ENCODE measurements around the gene ARF1. TPM values are rescaled to one million over a fixed set of nuclear protein-coding genes. Genes with fewer than 3 reads are reported as not detected.
A peak's percentile ranks its signal among the peaks of the same experiment; 100 is the strongest.

The ARF1 gene
- total RNA-seq, 1 donor from 2014 or later: 393 TPM

GRCh38 chr1:228107636-228108035 lies 25.1 kb downstream of the ARF1 start:
- H3K27me3 Mint-ChIP-seq (ENCODE audit: unreplicated experiment): peaks cover 10% of the 10 kb centered on the region
- H3K36me3 Mint-ChIP-seq (ENCODE audit: low read depth, unreplicated experiment): peaks cover 4% of the 10 kb centered on the region
- no peaks in the 10 kb centered on the region for H3K9me3 Mint-ChIP-seq (ENCODE audit: unreplicated experiment)
- no peak for TF ChIP-seq CTCF (IDR thresholded peaks at IDR 0.05; ENCODE audit: unreplicated experiment)
- no peak overlapping the region for H3K27ac Mint-ChIP-seq (ENCODE audit: unreplicated experiment)
- peak overlapping the region; percentile 95 for H3K4me3 Mint-ChIP-seq (ENCODE audit: unreplicated experiment)
- no peak for DNase-seq (ENCODE audit: low spot score)
- H3K4me1 Mint-ChIP-seq (ENCODE audit: unreplicated experiment): peaks cover 20% of the 10 kb centered on the region

GRCh38 chr1:228108055-228108690 lies 25.7 kb downstream of the ARF1 start:
- H3K4me3 Mint-ChIP-seq (ENCODE audit: unreplicated experiment): peak overlapping the region; percentile 95
- peaks cover 20% of the 10 kb centered on the region for H3K4me1 Mint-ChIP-seq (ENCODE audit: unreplicated experiment)
- peaks cover 10% of the 10 kb centered on the region for H3K27me3 Mint-ChIP-seq (ENCODE audit: unreplicated experiment)
- peaks cover 4% of the 10 kb centered on the region for H3K36me3 Mint-ChIP-seq (ENCODE audit: low read depth, unreplicated experiment)
- no peak for DNase-seq (ENCODE audit: low spot score)
- H3K27ac Mint-ChIP-seq (ENCODE audit: unreplicated experiment): no peak overlapping the region
- H3K9me3 Mint-ChIP-seq (ENCODE audit: unreplicated experiment): no peaks in the 10 kb centered on the region
- no peak for TF ChIP-seq CTCF (IDR thresholded peaks at IDR 0.05; ENCODE audit: unreplicated experiment)

GRCh38 chr1:228108742-228109072 lies 26.2 kb downstream of the ARF1 start:
- H3K27ac Mint-ChIP-seq (ENCODE audit: unreplicated experiment): no peak overlapping the region
- H3K4me3 Mint-ChIP-seq (ENCODE audit: unreplicated experiment): peak overlapping the region; percentile 95
- no peaks in the 10 kb centered on the region for H3K9me3 Mint-ChIP-seq (ENCODE audit: unreplicated experiment)
- peaks cover 10% of the 10 kb centered on the region for H3K27me3 Mint-ChIP-seq (ENCODE audit: unreplicated experiment)
- peaks cover 20% of the 10 kb centered on the region for H3K4me1 Mint-ChIP-seq (ENCODE audit: unreplicated experiment)
- DNase-seq (ENCODE audit: low spot score): no peak
- H3K36me3 Mint-ChIP-seq (ENCODE audit: low read depth, unreplicated experiment): peaks cover 4% of the 10 kb centered on the region
- no peak for TF ChIP-seq CTCF (IDR thresholded peaks at IDR 0.05; ENCODE audit: unreplicated experiment)

- peak within 1 kb of the TSS; percentile 95 for H3K4me3 Mint-ChIP-seq (ENCODE audit: unreplicated experiment)
- H3K4me1 Mint-ChIP-seq (ENCODE audit: unreplicated experiment): peaks cover 19% of the 10 kb centered on the region
- DNase-seq (ENCODE audit: low spot score): peak; percentile 99
- H3K27ac Mint-ChIP-seq (ENCODE audit: unreplicated experiment): peak within 1 kb of the TSS; percentile 86
- H3K9me3 Mint-ChIP-seq (ENCODE audit: unreplicated experiment): no peaks in the 10 kb centered on the region
- TF ChIP-seq CTCF (IDR thresholded peaks at IDR 0.05; ENCODE audit: unreplicated experiment): no peak
- peaks cover 9% of the 10 kb centered on the region for H3K27me3 Mint-ChIP-seq (ENCODE audit: unreplicated experiment)
- peaks cover 4% of the 10 kb centered on the region for H3K36me3 Mint-ChIP-seq (ENCODE audit: low read depth, unreplicated experiment)
These were observed 26.8 kb downstream of the ARF1 start, which contains the start of gene MRPL55 for GRCh38 chr1:228109073-228109961. Gene MRPL55 (minus strand): TSS chr1:228109299. CDS start chr1:228108260, 1,039 bp downstream.

All from endothelial cell (in vitro differentiated cells).